Transverse colon (tissue), 4 donors: ENCODE results near the gene INSYN2B. TPM values are rescaled to one million over a fixed set of nuclear protein-coding genes. Genes with fewer than 3 reads are reported as not detected.

ENCODE experiments used
- DNase-seq: peaks from one replicate; pipeline ENCODE4 v3.0.0-alpha.2; 2019
- H3K27ac ChIP-seq, 4 donors: fragments of 200-600 bp; sonication (generic); 2 replicates each; pipeline ENCODE4 v1.5.1; 2016 to 2018; ENCODE audit warnings: inconsistent platforms in 4 of 4
- H3K27me3 ChIP-seq: fragments of 200-600 bp; sonication (generic); 2 replicates; pipeline ENCODE4 v1.5.1; 2017; ENCODE audit warnings: inconsistent platforms
- H3K36me3 ChIP-seq, 4 donors: fragments of 200-600 bp; sonication (generic); 2 replicates each; pipeline ENCODE4 v1.5.1; 2017 to 2019; ENCODE audit warnings: inconsistent platforms in 4 of 4
- H3K4me1 ChIP-seq, 4 donors: fragments of 200-600 bp; sonication (generic); 2 replicates each; pipeline ENCODE4 v1.5.1; 2017 to 2020; ENCODE audit warnings: inconsistent platforms in 4 of 4
- H3K4me3 ChIP-seq, 4 donors: fragments of 200-600 bp; sonication (generic); 1 replicate in 1 of 4; 2 replicates in 3 of 4; pipeline versions ENCODE4 v1.5.1 to v1.6.1; 2017 to 2019; ENCODE audit warnings: inconsistent platforms in 4 of 4
- H3K9me3 ChIP-seq, 2 donors: fragments of 200-600 bp; sonication (generic); 2 replicates each; pipeline ENCODE4 v1.5.1; 2017 to 2019; ENCODE audit warnings: inconsistent platforms in 2 of 2
- EP300 ChIP-seq: sonication (generic); formaldehyde crosslinking; IDR thresholded peaks from one replicate; pipeline ENCODE4 v1.6.1; 2017; ENCODE audit warnings: antibody characterized with exemption, low read depth
- POLR2A ChIP-seq: fragments of 450-650 bp; IDR thresholded peaks from one replicate; pipeline ENCODE4 v1.6.1; 2016; ENCODE audit warnings: antibody characterized with exemption, mild to moderate bottlenecking, moderate library complexity
- POLR2AphosphoS5 ChIP-seq, 3 donors: sonication (generic); formaldehyde crosslinking; IDR thresholded peaks; one replicate each; pipeline ENCODE4 v1.6.1; 2016; ENCODE audit warnings: antibody characterized with exemption in 3 of 3
- WGBS, 2 donors: methylation state at CpG; one replicate each; pipeline ENCODE4 v1.1.5; 2018; ENCODE audit warnings: low coverage in 1 of 2; 5-methylcytosine and 5-hydroxymethylcytosine counted together
- in situ Hi-C, 4 donors: fragments of 200-750 bp; cut with MboI; loops; one replicate each; pipeline versions ENCODE4 v1.15.0 to v1.15.1; 2017; ENCODE audit warnings: low sequenced_read_pairs in 3 of 4, low pct_ligation_motif_present in 1 of 4, low pct_unique_long_range_greater_than_20kb in 1 of 4
- intact Hi-C: fragments of 100-400 bp; cut with DNase I; formaldehyde crosslinking; loops from one replicate; pipeline ENCODE4 v1.15.1; 2023; ENCODE audit warnings: low total_unique reads
- total RNA-seq, 4 donors: library from RNA; depleted of rRNA; stranded (reverse); fragments of >200 nt; gene quantifications; one replicate each; pipeline ENCODE4 v1.1.0, GENCODE V29; 2016
- TF ChIP-seq, protein P1 (sequence below), 5 experiments: fragments of 200-600 bp in 3 of 5; fragments of 450-650 bp in 2 of 5; sonication (generic) in 3 of 5; IDR thresholded peaks; 1 replicate in 2 of 5; 2 replicates in 3 of 5; pipeline ENCODE4 v1.5.1; 2016 to 2017; ENCODE audit warnings: antibody characterized with exemption in 5 of 5, inconsistent platforms in 3 of 5, mild to moderate bottlenecking in 2 of 5, moderate library complexity in 1 of 5

Gene INSYN2B
- total RNA-seq, 4 donors from 2014 or later = not detected

GRCh38 chr5:169989365-169989764 lies 9.1 kb upstream of the INSYN2B start:
- no peak overlapping the region for H3K27ac ChIP-seq
- intact Hi-C loops (no loop called here), in situ Hi-C loops (no loop called here)
- no peaks in the 10 kb centered on the region for H3K9me3 ChIP-seq
- no peaks in the 10 kb centered on the region for H3K4me1 ChIP-seq
- TF ChIP-seq, protein P1, sequence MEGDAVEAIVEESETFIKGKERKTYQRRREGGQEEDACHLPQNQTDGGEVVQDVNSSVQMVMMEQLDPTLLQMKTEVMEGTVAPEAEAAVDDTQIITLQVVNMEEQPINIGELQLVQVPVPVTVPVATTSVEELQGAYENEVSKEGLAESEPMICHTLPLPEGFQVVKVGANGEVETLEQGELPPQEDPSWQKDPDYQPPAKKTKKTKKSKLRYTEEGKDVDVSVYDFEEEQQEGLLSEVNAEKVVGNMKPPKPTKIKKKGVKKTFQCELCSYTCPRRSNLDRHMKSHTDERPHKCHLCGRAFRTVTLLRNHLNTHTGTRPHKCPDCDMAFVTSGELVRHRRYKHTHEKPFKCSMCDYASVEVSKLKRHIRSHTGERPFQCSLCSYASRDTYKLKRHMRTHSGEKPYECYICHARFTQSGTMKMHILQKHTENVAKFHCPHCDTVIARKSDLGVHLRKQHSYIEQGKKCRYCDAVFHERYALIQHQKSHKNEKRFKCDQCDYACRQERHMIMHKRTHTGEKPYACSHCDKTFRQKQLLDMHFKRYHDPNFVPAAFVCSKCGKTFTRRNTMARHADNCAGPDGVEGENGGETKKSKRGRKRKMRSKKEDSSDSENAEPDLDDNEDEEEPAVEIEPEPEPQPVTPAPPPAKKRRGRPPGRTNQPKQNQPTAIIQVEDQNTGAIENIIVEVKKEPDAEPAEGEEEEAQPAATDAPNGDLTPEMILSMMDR (IDR thresholded peaks at IDR 0.05) = no peak
- TF ChIP-seq POLR2AphosphoS5 (IDR thresholded peaks at IDR 0.05) = no peak
- TF ChIP-seq POLR2A = no peak
- TF ChIP-seq EP300 = no peak
- H3K4me3 ChIP-seq = no peak overlapping the region
- WGBS, 2 donors = 50 to 86% methylated on average over 1 of the region's 1 CpG
- no peak for DNase-seq
- no peaks in the 10 kb centered on the region for H3K27me3 ChIP-seq
- no peaks in the 10 kb centered on the region for H3K36me3 ChIP-seq

- Histone ChIP-seq H3K27ac (no peak overlapping the region), H3K27me3 (no peaks in the 10 kb centered on the region), H3K4me3 (no peak overlapping the region), H3K36me3 (no peaks in the 10 kb centered on the region), H3K4me1 (no peaks in the 10 kb centered on the region), H3K9me3 (no peaks in the 10 kb centered on the region)
- no peak for DNase-seq
- WGBS, 2 donors = 58 to 77% methylated on average over 1 of the region's 1 CpG
- TF ChIP-seq, protein P1 (IDR thresholded peaks at IDR 0.05) = no peak
- TF ChIP-seq EP300 (no peak), POLR2AphosphoS5 (IDR thresholded peaks at IDR 0.05) (no peak), POLR2A (no peak)
- in situ Hi-C loops (no loop called here), intact Hi-C loops (no loop called here)
Observed at GRCh38 chr5:169988947-169989346, 8.7 kb upstream of the INSYN2B start.

DNA sequence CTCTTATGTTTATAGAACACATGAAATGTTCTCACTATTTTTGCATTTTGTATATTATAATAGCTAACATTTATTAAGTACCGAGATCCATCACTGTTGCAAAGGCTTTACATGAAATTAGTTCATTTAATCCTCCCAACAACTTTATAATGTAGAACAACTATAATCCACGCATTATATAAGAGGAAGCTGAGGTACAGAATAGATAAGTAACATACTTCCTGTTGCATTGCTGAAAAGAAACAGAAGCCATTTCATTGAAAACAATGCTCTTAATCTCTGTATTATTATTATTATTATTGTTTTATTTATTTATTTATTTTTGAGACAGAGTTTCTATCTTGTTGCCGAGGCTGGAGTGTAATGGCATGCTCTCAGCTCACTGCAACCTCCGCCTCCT lies 7.9 kb upstream of the INSYN2B start:
- intact Hi-C loops (no loop called here), in situ Hi-C loops (no loop called here)
- H3K4me1 ChIP-seq = no peaks in the 10 kb centered on the region
- no peak overlapping the region for H3K27ac ChIP-seq
- no peaks in the 10 kb centered on the region for H3K36me3 ChIP-seq
- no peak for DNase-seq
- H3K4me3 ChIP-seq = no peak overlapping the region
- TF ChIP-seq POLR2A = no peak
- TF ChIP-seq EP300 = no peak
- no peaks in the 10 kb centered on the region for H3K9me3 ChIP-seq
- no peaks in the 10 kb centered on the region for H3K27me3 ChIP-seq
- 71 to 77% methylated on average over 4 of the region's 4 CpGs for WGBS, 2 donors

- H3K27ac ChIP-seq = no peak overlapping the region
- peaks cover 0 to 9% (median 3%) of the 10 kb centered on the region in 4 donors for H3K4me1 ChIP-seq
- no peaks in the 10 kb centered on the region for H3K36me3 ChIP-seq
- TF ChIP-seq POLR2A (no peak), POLR2AphosphoS5 (IDR thresholded peaks at IDR 0.05) (no peak), EP300 (no peak)
- TF ChIP-seq, protein P1 (IDR thresholded peaks at IDR 0.05) = no peak
- intact Hi-C loops (no loop called here), in situ Hi-C loops (no loop called here)
- no peak for DNase-seq
- H3K9me3 ChIP-seq = no peaks in the 10 kb centered on the region
- 35% methylated on average over 3 of the region's 3 CpGs; no CpG with 5 or more reads in 1 of the 2 donors for WGBS, 2 donors
- H3K27me3 ChIP-seq = peaks cover 6% of the 10 kb centered on the region
- no peak overlapping the region for H3K4me3 ChIP-seq
Observed at GRCh38 chr5:169979871-169980270, 424 bp downstream of the INSYN2B start.

DNA sequence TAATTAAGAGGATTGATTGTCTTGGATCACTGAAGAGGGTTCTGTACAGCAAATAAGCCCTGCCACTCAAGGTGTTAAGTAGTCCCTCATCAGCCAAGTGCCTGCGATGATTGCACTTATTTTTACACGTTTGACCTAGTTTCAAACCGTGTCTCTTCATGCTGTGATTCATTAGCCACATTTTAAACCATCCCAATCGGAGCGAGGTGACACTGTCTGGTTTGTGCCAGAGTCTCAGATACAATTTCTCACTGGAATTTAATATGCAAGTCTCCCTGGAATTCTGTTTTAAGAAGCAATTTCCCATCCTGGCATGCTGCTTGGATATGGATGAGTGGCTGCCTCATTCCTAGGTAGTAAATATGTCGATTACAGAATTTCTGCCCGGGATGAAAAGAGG lies 1.6 kb downstream of the INSYN2B start:
- no peak overlapping the region for H3K4me3 ChIP-seq
- H3K27ac ChIP-seq = no peak overlapping the region
- H3K4me1 ChIP-seq = peaks cover 0 to 9% (median 3%) of the 10 kb centered on the region in 4 donors
- WGBS, 2 donors = 55 to 71% methylated on average over 7 of the region's 7 CpGs
- H3K36me3 ChIP-seq = no peaks in the 10 kb centered on the region
- no peak for DNase-seq
- no peaks in the 10 kb centered on the region for H3K9me3 ChIP-seq
- intact Hi-C loops (no loop called here), in situ Hi-C loops (no loop called here)
- H3K27me3 ChIP-seq = peaks cover 6% of the 10 kb centered on the region
- no peak for TF ChIP-seq EP300
- TF ChIP-seq POLR2A = no peak
- TF ChIP-seq, protein P1 (IDR thresholded peaks at IDR 0.05) = no peak
- no peak for TF ChIP-seq POLR2AphosphoS5 (IDR thresholded peaks at IDR 0.05)
